Astrocyte (in vitro differentiated cells and primary cell): Measurements from ENCODE around the gene SSBP3. TPM values are rescaled to one million over a fixed set of nuclear protein-coding genes. Genes with fewer than 3 reads are reported as not detected.

ENCODE experiments used
- DNase-seq: peaks from one replicate; pipeline ENCODE4 v3.0.0-alpha.2; 2010; ENCODE audit warnings: low read depth
- FAIRE-seq: peaks from 2 replicates; lab custom pipeline; 2011; peaks lifted over from hg19 to GRCh38; lab: Jason Lieb, UNC
- H2AFZ ChIP-seq: 2 replicates; pipeline ENCODE4 v1.6.0; 2012; ENCODE audit warnings: low read depth, low read length, inconsistent platforms
- H3K27ac ChIP-seq: 2 replicates; pipeline ENCODE4 v1.5.1; 2011; ENCODE audit warnings: low read depth, low read length, inconsistent platforms
- H3K27me3 ChIP-seq: 2 replicates; pipeline ENCODE4 v1.6.0; 2011; ENCODE audit warnings: low read length, inconsistent platforms; ENCODE audit not compliant: insufficient read depth
- H3K36me3 ChIP-seq: 2 replicates; pipeline ENCODE4 v1.5.1; 2011; ENCODE audit warnings: low read length, inconsistent platforms; ENCODE audit not compliant: insufficient read depth
- H3K4me1 ChIP-seq: 2 replicates; pipeline ENCODE4 v1.5.1; 2011; ENCODE audit warnings: low read length, inconsistent platforms; ENCODE audit not compliant: insufficient read depth
- H3K4me2 ChIP-seq: 2 replicates; pipeline ENCODE4 v1.6.0; 2012; ENCODE audit warnings: low read length, inconsistent platforms
- H3K4me3 ChIP-seq: 2 replicates; pipeline ENCODE4 v1.5.1; 2011; ENCODE audit warnings: low read depth, mild to moderate bottlenecking, low read length, inconsistent platforms; ENCODE audit not compliant: insufficient read depth
- H3K79me2 ChIP-seq: 2 replicates; pipeline ENCODE4 v1.6.0; 2012; ENCODE audit warnings: mild to moderate bottlenecking, low read length, inconsistent platforms; ENCODE audit not compliant: insufficient read depth
- H3K9ac ChIP-seq: 2 replicates; pipeline ENCODE4 v1.6.0; 2012; ENCODE audit warnings: mild to moderate bottlenecking, low read length, inconsistent platforms
- H3K9me3 ChIP-seq: 2 replicates; pipeline ENCODE4 v1.5.1; 2012; ENCODE audit warnings: low read depth, mild to moderate bottlenecking, low read length, inconsistent platforms; ENCODE audit not compliant: insufficient read depth
- H4K20me1 ChIP-seq: 2 replicates; pipeline ENCODE4 v1.6.0; 2012; ENCODE audit warnings: low read length, inconsistent platforms; ENCODE audit not compliant: insufficient read depth
- H3K27ac Mint-ChIP-seq: one replicate; pipeline ENCODE4 v1.8.0; 2021; ENCODE audit warnings: mild to moderate bottlenecking, mixed read lengths; ENCODE audit not compliant: unreplicated experiment
- H3K27me3 Mint-ChIP-seq: one replicate; pipeline ENCODE4 v1.8.0; 2021; ENCODE audit warnings: low read depth, mixed read lengths; ENCODE audit not compliant: unreplicated experiment
- H3K36me3 Mint-ChIP-seq: one replicate; pipeline ENCODE4 v1.8.0; 2021; ENCODE audit warnings: low read depth, mixed read lengths; ENCODE audit not compliant: unreplicated experiment
- H3K4me1 Mint-ChIP-seq: one replicate; pipeline ENCODE4 v1.8.0; 2021; ENCODE audit warnings: low read depth, mixed read lengths; ENCODE audit not compliant: unreplicated experiment
- H3K4me3 Mint-ChIP-seq: one replicate; pipeline ENCODE4 v1.8.0; 2021; ENCODE audit warnings: mild to moderate bottlenecking, moderate library complexity, mixed read lengths; ENCODE audit not compliant: unreplicated experiment
- H3K9me3 Mint-ChIP-seq: one replicate; pipeline ENCODE4 v1.8.0; 2021; ENCODE audit warnings: mild to moderate bottlenecking, mixed read lengths; ENCODE audit not compliant: unreplicated experiment
- EZH2 ChIP-seq: IDR thresholded peaks from 2 replicates; pipeline ENCODE4 v1.6.1; 2012; ENCODE audit warnings: mild to moderate bottlenecking, low read length, inconsistent platforms; ENCODE audit not compliant: insufficient read depth
- total RNA-seq: library from RNA; stranded (reverse); gene quantifications from 2 replicates; pipeline ENCODE4 v1.2.1, GENCODE V29; 2021
- TF ChIP-seq, protein P1 (sequence below): IDR thresholded peaks from 2 replicates; pipeline ENCODE4 v1.5.1; 2011; ENCODE audit warnings: low read depth, mild to moderate bottlenecking, inconsistent platforms, low read length, moderate library complexity; ENCODE audit not compliant: insufficient read depth

The SSBP3 gene
- total RNA-seq, 1 donor from 2014 or later: 89.8 TPM

DNA sequence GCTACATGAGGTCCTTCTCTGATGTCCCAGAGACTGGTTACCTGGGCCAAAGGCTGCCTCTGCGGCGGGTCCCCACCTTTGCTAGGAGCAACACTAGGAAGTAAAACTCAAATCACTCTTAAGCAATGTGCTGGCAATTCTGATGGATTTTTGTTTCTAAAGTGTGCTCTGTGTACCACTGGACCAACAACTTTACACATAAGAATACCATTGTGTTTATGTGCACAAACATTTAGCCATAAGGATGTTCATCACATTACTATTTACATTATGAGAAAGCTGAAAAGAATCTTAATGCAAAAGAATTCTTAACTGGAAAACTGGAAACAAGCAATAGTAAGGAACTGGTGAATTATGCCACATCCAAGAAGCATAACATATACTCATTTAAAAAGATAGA is 38.6 kb downstream of the SSBP3 start:
- H3K27ac Mint-ChIP-seq: no peak overlapping the region
- H4K20me1 ChIP-seq: peaks cover 96% of the 10 kb centered on the region
- peaks cover 21% of the 10 kb centered on the region for H3K36me3 Mint-ChIP-seq
- DNase-seq: no peak
- H3K79me2 ChIP-seq: peaks cover 43% of the 10 kb centered on the region
- no peaks in the 10 kb centered on the region for H3K9me3 Mint-ChIP-seq
- no peaks in the 10 kb centered on the region for H3K27me3 Mint-ChIP-seq
- no peaks in the 10 kb centered on the region for H3K27me3 ChIP-seq
- H3K9me3 ChIP-seq: no peaks in the 10 kb centered on the region
- H3K4me1 ChIP-seq: no peaks in the 10 kb centered on the region
- FAIRE-seq: no peak
- no peak overlapping the region for H3K4me3 ChIP-seq
- no peak overlapping the region for H3K4me3 Mint-ChIP-seq
- H3K9ac ChIP-seq: no peak overlapping the region
- H3K27ac ChIP-seq: no peak overlapping the region
- TF ChIP-seq, protein P1, sequence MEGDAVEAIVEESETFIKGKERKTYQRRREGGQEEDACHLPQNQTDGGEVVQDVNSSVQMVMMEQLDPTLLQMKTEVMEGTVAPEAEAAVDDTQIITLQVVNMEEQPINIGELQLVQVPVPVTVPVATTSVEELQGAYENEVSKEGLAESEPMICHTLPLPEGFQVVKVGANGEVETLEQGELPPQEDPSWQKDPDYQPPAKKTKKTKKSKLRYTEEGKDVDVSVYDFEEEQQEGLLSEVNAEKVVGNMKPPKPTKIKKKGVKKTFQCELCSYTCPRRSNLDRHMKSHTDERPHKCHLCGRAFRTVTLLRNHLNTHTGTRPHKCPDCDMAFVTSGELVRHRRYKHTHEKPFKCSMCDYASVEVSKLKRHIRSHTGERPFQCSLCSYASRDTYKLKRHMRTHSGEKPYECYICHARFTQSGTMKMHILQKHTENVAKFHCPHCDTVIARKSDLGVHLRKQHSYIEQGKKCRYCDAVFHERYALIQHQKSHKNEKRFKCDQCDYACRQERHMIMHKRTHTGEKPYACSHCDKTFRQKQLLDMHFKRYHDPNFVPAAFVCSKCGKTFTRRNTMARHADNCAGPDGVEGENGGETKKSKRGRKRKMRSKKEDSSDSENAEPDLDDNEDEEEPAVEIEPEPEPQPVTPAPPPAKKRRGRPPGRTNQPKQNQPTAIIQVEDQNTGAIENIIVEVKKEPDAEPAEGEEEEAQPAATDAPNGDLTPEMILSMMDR: no peak
- TF ChIP-seq EZH2: no peak
- H2AFZ ChIP-seq: no peak overlapping the region
- no peak overlapping the region for H3K4me2 ChIP-seq
- no peaks in the 10 kb centered on the region for H3K36me3 ChIP-seq
- peaks cover 3% of the 10 kb centered on the region for H3K4me1 Mint-ChIP-seq

DNA sequence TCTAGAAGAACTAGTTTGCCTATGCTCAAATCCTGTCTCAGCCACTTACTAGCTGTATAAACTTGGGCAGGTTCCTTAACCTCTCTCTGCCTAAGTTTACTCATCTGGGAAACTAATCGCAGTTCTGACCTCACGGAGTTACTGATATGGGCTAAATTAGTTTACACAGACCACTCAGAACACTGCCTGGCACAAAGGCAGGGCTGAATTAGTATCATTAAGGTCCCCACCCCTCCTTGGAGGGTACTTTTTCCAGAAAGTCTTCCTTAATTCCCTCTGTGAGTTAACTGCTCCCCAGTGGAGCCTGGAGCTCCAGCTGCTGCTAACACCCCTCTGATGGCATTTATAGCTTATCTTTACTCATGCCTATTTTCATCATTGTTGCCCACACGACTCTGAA is 40.3 kb downstream of the SSBP3 start:
- Histone ChIP-seq H3K27me3 (no peaks in the 10 kb centered on the region), H3K4me1 (no peaks in the 10 kb centered on the region), H3K4me2 (no peak overlapping the region), H2AFZ (no peak overlapping the region), H3K4me3 (no peak overlapping the region), H3K9me3 (no peaks in the 10 kb centered on the region), H3K79me2 (peaks cover 44% of the 10 kb centered on the region), H4K20me1 (peaks cover 96% of the 10 kb centered on the region), H3K27ac (no peak overlapping the region), H3K9ac (no peak overlapping the region), H3K36me3 (no peaks in the 10 kb centered on the region)
- H3K27me3 Mint-ChIP-seq: no peaks in the 10 kb centered on the region
- FAIRE-seq (no peak), DNase-seq (no peak)
- peaks cover 19% of the 10 kb centered on the region for H3K36me3 Mint-ChIP-seq
- H3K4me1 Mint-ChIP-seq: peaks cover 14% of the 10 kb centered on the region
- peak overlapping the region; percentile 42 for H3K4me3 Mint-ChIP-seq
- H3K9me3 Mint-ChIP-seq: no peaks in the 10 kb centered on the region
- H3K27ac Mint-ChIP-seq: no peak overlapping the region
- no peak for TF ChIP-seq EZH2
- TF ChIP-seq, protein P1: no peak

DNA sequence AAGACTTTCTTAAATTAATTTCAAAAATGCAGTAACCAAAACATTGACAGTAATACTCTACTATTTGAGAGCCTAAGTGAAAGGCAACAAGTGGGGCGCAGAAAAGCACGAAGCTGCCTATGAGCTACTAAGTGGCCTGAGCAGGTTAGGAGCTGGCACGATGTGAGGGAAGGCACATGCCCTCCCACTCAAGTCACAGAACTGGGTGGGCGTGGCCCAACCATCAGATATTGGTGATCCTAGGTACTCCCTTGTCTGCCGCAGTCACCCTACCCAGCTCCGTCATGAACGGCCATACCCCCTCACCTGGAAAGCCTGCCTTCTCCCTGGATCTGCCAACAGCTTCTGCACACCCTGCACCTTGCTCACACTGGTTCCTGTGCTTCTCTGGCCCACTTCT is 40.8 kb downstream of the SSBP3 start:
- Histone ChIP-seq H3K9ac (no peak overlapping the region), H3K4me2 (no peak overlapping the region), H3K4me3 (no peak overlapping the region), H4K20me1 (peaks cover 96% of the 10 kb centered on the region), H3K36me3 (no peaks in the 10 kb centered on the region), H2AFZ (no peak overlapping the region), H3K79me2 (peaks cover 43% of the 10 kb centered on the region), H3K27me3 (no peaks in the 10 kb centered on the region), H3K4me1 (no peaks in the 10 kb centered on the region), H3K9me3 (no peaks in the 10 kb centered on the region), H3K27ac (no peak overlapping the region)
- no peak for TF ChIP-seq EZH2
- TF ChIP-seq, protein P1: no peak
- DNase-seq (no peak), FAIRE-seq (no peak)
- no peaks in the 10 kb centered on the region for H3K9me3 Mint-ChIP-seq
- peaks cover 14% of the 10 kb centered on the region for H3K4me1 Mint-ChIP-seq
- peaks cover 19% of the 10 kb centered on the region for H3K36me3 Mint-ChIP-seq
- H3K27me3 Mint-ChIP-seq: no peaks in the 10 kb centered on the region
- no peak overlapping the region for H3K4me3 Mint-ChIP-seq
- H3K27ac Mint-ChIP-seq: no peak overlapping the region
